ENCODE results near the gene AURKA.

- TF ChIP-seq CTCF (IDR thresholded peaks at IDR 0.05; ENCODE audit: insufficient read depth, low read length, poor library complexity, severe bottlenecking): no peak
- no peak for TF ChIP-seq EZH2phosphoT487 (conservative IDR thresholded peaks at IDR 0.05; ENCODE audit: low read length)
These were observed 20.0 kb downstream of the AURKA start for GRCh38 chr20:56371977-56372376.

Data from SU-DHL-6 (cell line).